ENCODE data around the gene WWC2. TPM values are rescaled to one million over a fixed set of nuclear protein-coding genes. Genes with fewer than 3 reads are reported as not detected.

Gene WWC2
- total RNA-seq, 1 experiment from 2014 or later = 126 TPM

DNA sequence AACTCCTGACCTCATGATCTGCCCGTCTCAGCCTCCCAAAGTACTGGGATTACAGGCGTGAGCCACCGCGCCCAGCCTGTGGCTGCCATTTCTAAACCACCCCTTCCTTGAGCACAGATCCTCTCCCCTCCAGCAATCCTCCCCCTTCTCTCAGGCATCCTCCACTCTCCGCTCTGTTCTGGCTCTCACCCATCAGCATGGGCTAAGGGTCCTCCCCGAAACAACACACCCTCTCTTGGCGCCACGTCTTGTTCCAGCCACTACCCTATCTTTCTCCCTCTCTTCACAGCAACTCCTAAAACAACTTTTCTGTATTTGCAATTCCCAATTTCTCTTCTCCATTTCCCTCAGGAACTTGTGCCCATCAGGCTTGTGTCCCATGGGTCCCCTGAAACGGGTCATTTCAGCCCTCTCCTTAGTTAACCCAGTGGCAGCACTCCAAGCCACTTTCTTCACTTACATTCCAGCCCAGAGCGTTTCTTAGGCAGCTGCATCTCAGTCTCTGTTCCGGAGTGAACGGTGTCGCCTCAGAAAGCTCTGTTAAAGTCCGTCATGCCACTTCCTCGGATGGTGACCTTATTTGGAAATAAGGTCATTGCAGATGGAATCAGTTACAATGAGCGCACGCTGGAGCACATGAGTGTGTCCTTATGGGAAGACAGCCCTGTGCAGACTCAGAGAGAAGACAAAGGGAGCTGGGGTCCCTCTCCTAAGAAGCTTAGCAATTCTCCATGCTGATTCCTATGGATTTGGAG, 251.4 kb downstream of the WWC2 start:
- ATAC-seq = no peak
- Mint-ChIP-seq H3K36me3 (no peaks in the 10 kb centered on the region), H3K4me3 (no peak overlapping the region), H3K9me3 (no peaks in the 10 kb centered on the region), H3K27me3 (ENCODE audit: low read depth) (no peaks in the 10 kb centered on the region), H3K27ac (no peak overlapping the region), H3K4me1 (no peaks in the 10 kb centered on the region)
- no peak for TF ChIP-seq MAX (CRISPR knock-in tag; IDR thresholded peaks at IDR 0.05)
- TF ChIP-seq, protein P1, sequence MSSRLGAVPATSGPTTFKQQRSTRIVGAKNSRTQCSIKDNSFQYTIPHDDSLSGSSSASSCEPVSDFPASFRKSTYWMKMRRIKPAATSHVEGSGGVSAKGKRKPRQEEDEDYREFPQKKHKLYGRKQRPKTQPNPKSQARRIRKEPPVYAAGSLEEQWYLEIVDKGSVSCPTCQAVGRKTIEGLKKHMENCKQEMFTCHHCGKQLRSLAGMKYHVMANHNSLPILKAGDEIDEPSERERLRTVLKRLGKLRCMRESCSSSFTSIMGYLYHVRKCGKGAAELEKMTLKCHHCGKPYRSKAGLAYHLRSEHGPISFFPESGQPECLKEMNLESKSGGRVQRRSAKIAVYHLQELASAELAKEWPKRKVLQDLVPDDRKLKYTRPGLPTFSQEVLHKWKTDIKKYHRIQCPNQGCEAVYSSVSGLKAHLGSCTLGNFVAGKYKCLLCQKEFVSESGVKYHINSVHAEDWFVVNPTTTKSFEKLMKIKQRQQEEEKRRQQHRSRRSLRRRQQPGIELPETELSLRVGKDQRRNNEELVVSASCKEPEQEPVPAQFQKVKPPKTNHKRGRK (CRISPR knock-in tag; IDR thresholded peaks at IDR 0.05; ENCODE audit: borderline replicate concordance) = no peak
- TF ChIP-seq KAT7 (CRISPR knock-in tag; IDR thresholded peaks at IDR 0.05; ENCODE audit: borderline replicate concordance) = no peak
- no peak for TF ChIP-seq SP1 (CRISPR knock-in tag; conservative IDR thresholded peaks at IDR 0.05)
- no peak for TF ChIP-seq FOXK1 (CRISPR knock-in tag; IDR thresholded peaks at IDR 0.05)
- TF ChIP-seq ZNF396 (CRISPR knock-in tag; IDR thresholded peaks at IDR 0.05; ENCODE audit: borderline replicate concordance) = no peak
- no peak for DNase-seq (ENCODE audit: low spot score)
- ChIA-PET POLR2A (no interaction called here), CTCF (interaction anchor here (1.1 kb wide), 1 partner anchor 57 kb away, joined by 3 read pairs; no protein-coding TSS in a partner anchor)

GRCh38 chr4:183352546-183352945, 253.5 kb downstream of the WWC2 start:
- POLR2A ChIA-PET = no interaction called here
- no peak overlapping the region for H3K4me3 Mint-ChIP-seq
- CTCF ChIA-PET = interaction anchor here (0.6 kb wide), 1 partner anchor 11 kb away, joined by 3 read pairs; no protein-coding TSS in a partner anchor
- 0 out of 2 replicates have a peak, but pooled peaks cover 3% of the 10 kb centered on the region for H3K4me1 Mint-ChIP-seq
- no peaks in the 10 kb centered on the region for H3K9me3 Mint-ChIP-seq
- H3K27ac Mint-ChIP-seq = no peak overlapping the region
- no peaks in the 10 kb centered on the region; the same call in 1 of the 2 replicates for H3K27me3 Mint-ChIP-seq (ENCODE audit: low read depth)
- ATAC-seq (no peak), DNase-seq (ENCODE audit: low spot score) (no peak)
- H3K36me3 Mint-ChIP-seq = no peaks in the 10 kb centered on the region
- no peak for TF ChIP-seq CREB1 (CRISPR knock-in tag; IDR thresholded peaks at IDR 0.05)
- TF ChIP-seq E2F5 (CRISPR knock-in tag; IDR thresholded peaks at IDR 0.05) = no peak
- no peak for TF ChIP-seq NFYB (CRISPR knock-in tag; conservative IDR thresholded peaks at IDR 0.05; ENCODE audit: low read depth)
- no peak for TF ChIP-seq ERG (CRISPR knock-in tag; IDR thresholded peaks at IDR 0.05)
- TF ChIP-seq ARID4B (CRISPR knock-in tag; IDR thresholded peaks at IDR 0.05; ENCODE audit: borderline replicate concordance) = no peak
- TF ChIP-seq ZNF671 (CRISPR knock-in tag; IDR thresholded peaks at IDR 0.05) = no peak
- TF ChIP-seq NR3C1 (CRISPR knock-in tag; conservative IDR thresholded peaks at IDR 0.05; ENCODE audit: low read depth) = no peak
- TF ChIP-seq USF1 (CRISPR knock-in tag; IDR thresholded peaks at IDR 0.05) = no peak
- TF ChIP-seq SMAD3 (CRISPR knock-in tag; IDR thresholded peaks at IDR 0.05; ENCODE audit: borderline replicate concordance) = no peak
- no peak for TF ChIP-seq TEAD4 (CRISPR knock-in tag; IDR thresholded peaks at IDR 0.05)
- no peak for TF ChIP-seq ZNF263 (CRISPR knock-in tag; IDR thresholded peaks at IDR 0.05; ENCODE audit: low read depth)
- TF ChIP-seq, protein P2, sequence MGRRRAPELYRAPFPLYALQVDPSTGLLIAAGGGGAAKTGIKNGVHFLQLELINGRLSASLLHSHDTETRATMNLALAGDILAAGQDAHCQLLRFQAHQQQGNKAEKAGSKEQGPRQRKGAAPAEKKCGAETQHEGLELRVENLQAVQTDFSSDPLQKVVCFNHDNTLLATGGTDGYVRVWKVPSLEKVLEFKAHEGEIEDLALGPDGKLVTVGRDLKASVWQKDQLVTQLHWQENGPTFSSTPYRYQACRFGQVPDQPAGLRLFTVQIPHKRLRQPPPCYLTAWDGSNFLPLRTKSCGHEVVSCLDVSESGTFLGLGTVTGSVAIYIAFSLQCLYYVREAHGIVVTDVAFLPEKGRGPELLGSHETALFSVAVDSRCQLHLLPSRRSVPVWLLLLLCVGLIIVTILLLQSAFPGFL (CRISPR knock-in tag; IDR thresholded peaks at IDR 0.05; ENCODE audit: borderline replicate concordance) = no peak
- TF ChIP-seq, protein P3, sequence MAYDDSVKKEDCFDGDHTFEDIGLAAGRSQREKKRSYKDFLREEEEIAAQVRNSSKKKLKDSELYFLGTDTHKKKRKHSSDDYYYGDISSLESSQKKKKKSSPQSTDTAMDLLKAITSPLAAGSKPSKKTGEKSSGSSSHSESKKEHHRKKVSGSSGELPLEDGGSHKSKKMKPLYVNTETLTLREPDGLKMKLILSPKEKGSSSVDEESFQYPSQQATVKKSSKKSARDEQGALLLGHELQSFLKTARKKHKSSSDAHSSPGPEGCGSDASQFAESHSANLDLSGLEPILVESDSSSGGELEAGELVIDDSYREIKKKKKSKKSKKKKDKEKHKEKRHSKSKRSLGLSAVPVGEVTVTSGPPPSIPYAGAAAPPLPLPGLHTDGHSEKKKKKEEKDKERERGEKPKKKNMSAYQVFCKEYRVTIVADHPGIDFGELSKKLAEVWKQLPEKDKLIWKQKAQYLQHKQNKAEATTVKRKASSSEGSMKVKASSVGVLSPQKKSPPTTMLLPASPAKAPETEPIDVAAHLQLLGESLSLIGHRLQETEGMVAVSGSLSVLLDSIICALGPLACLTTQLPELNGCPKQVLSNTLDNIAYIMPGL (CRISPR knock-in tag; IDR thresholded peaks at IDR 0.05) = no peak
- TF ChIP-seq GABPB1 (CRISPR knock-in tag; IDR thresholded peaks at IDR 0.05) = no peak
- TF ChIP-seq MYBL2 (CRISPR knock-in tag; IDR thresholded peaks at IDR 0.05) = no peak
- no peak for TF ChIP-seq TP53 (CRISPR knock-in tag; IDR thresholded peaks at IDR 0.05)
